ENCODE results near the gene UBQLNL. TPM values are rescaled to one million over a fixed set of nuclear protein-coding genes. Genes with fewer than 3 reads are reported as not detected.

Gene UBQLNL
- total RNA-seq, 4 donors from 2014 or later, result 0.25 TPM; not detected in 3

GRCh38 chr11:5486003-5486402 lies 30.5 kb downstream of the UBQLNL start:
- no peaks in the 10 kb centered on the region for H3K27me3 ChIP-seq
- H3K4me3 ChIP-seq, result no peak overlapping the region
- no peaks in the 10 kb centered on the region for H3K36me3 ChIP-seq
- H3K4me1 ChIP-seq, result no peaks in the 10 kb centered on the region
- no peak overlapping the region for H3K27ac ChIP-seq
- H3K9me3 ChIP-seq, result no peaks in the 10 kb centered on the region
- no peak for ATAC-seq
- intact Hi-C loops (cut with DNase I; ENCODE audit: low total_unique reads), result no loop called here
- DNase-seq, result no peak
- in situ Hi-C loops (cut with MboI; ENCODE audit: low sequenced_read_pairs in 4 of 4), result loop anchor here in 2 of 4 donors (10.0 to 25.0 kb wide), 2 partner anchors 319 to 326 kb away; partner anchors contain the start of gene OR52N2 (in 2 of the 2)
- TF ChIP-seq POLR2A (IDR thresholded peaks at IDR 0.05) (no peak), CTCF (IDR thresholded peaks at IDR 0.05 in 4 of 5, conservative IDR thresholded peaks at IDR 0.05 in 1 of 5) (no peak)

GRCh38 chr11:5476186-5476819 lies 40.2 kb downstream of the UBQLNL start:
- peak in 4 of 5 experiments; percentile 24 to 66 (median 42) for TF ChIP-seq CTCF (IDR thresholded peaks at IDR 0.05 in 4 of 5, conservative IDR thresholded peaks at IDR 0.05 in 1 of 5)
- TF ChIP-seq POLR2A (IDR thresholded peaks at IDR 0.05), result no peak
- Histone ChIP-seq H3K4me3 (no peak overlapping the region), H3K4me1 (no peaks in the 10 kb centered on the region), H3K27ac (no peak overlapping the region), H3K27me3 (no peaks in the 10 kb centered on the region), H3K9me3 (no peaks in the 10 kb centered on the region), H3K36me3 (no peaks in the 10 kb centered on the region)
- DNase-seq, result no peak
- in situ Hi-C loops (cut with MboI; ENCODE audit: low sequenced_read_pairs in 4 of 4), result loop anchor here in 2 of 4 donors (10.0 to 25.0 kb wide), 2 partner anchors 328 to 336 kb away; partner anchors contain the start of gene OR52N2 (in 2 of the 2)
- no peak for ATAC-seq
- intact Hi-C loops (cut with DNase I; ENCODE audit: low total_unique reads), result loop anchor here (5.0 kb wide), 1 partner anchor 876 kb away; no protein-coding TSS in a partner anchor

- DNase-seq (no peak), ATAC-seq (no peak)
- no peaks in the 10 kb centered on the region for H3K9me3 ChIP-seq
- in situ Hi-C loops (cut with MboI; ENCODE audit: low sequenced_read_pairs in 4 of 4), result loop anchor here in 1 of 4 donors (10.0 kb wide), 1 partner anchor 331 kb away; the partner anchor contains the start of gene OR52N2
- H3K27me3 ChIP-seq, result no peaks in the 10 kb centered on the region
- no peak overlapping the region for H3K27ac ChIP-seq
- no peak overlapping the region for H3K4me3 ChIP-seq
- no peaks in the 10 kb centered on the region for H3K36me3 ChIP-seq
- intact Hi-C loops (cut with DNase I; ENCODE audit: low total_unique reads), result loop anchor here (2.0 kb wide), 1 partner anchor 335 kb away; the partner anchor contains the start of gene OR52N2
- TF ChIP-seq POLR2A (IDR thresholded peaks at IDR 0.05) (no peak), CTCF (IDR thresholded peaks at IDR 0.05 in 4 of 5, conservative IDR thresholded peaks at IDR 0.05 in 1 of 5) (no peak)
- no peaks in the 10 kb centered on the region for H3K4me1 ChIP-seq
Measured at GRCh38 chr11:5473921-5474320, 42.6 kb downstream of the UBQLNL start.

GRCh38 chr11:5467527-5467926 lies 49.0 kb downstream of the UBQLNL start:
- TF ChIP-seq CTCF (IDR thresholded peaks at IDR 0.05 in 4 of 5, conservative IDR thresholded peaks at IDR 0.05 in 1 of 5) (no peak), POLR2A (IDR thresholded peaks at IDR 0.05) (no peak)
- in situ Hi-C loops (cut with MboI; ENCODE audit: low sequenced_read_pairs in 4 of 4), result no loop called here
- no peaks in the 10 kb centered on the region for H3K4me1 ChIP-seq
- intact Hi-C loops (cut with DNase I; ENCODE audit: low total_unique reads), result no loop called here
- no peak for ATAC-seq
- H3K27me3 ChIP-seq, result no peaks in the 10 kb centered on the region
- no peaks in the 10 kb centered on the region for H3K9me3 ChIP-seq
- no peaks in the 10 kb centered on the region for H3K36me3 ChIP-seq
- no peak overlapping the region for H3K27ac ChIP-seq
- H3K4me3 ChIP-seq, result no peak overlapping the region
- DNase-seq, result no peak

Other genes starting within 250 kb of the UBQLNL start
- gene HBE1, start 246.8 kb downstream of the UBQLNL start, total RNA-seq, result not detected
- not detected for gene OR51B4, start 214.8 kb downstream of the UBQLNL start, total RNA-seq
- gene OR51B2, start 192.4 kb downstream of the UBQLNL start, total RNA-seq, result not detected
- gene OR51B5, start 173.2 kb downstream of the UBQLNL start, total RNA-seq, result not detected
- gene OR51B6, start 165.2 kb downstream of the UBQLNL start, total RNA-seq, result not detected
- gene OR51M1, start 132.9 kb downstream of the UBQLNL start, total RNA-seq, result not detected
- gene OR51Q1, start 94.6 kb downstream of the UBQLNL start, total RNA-seq, result not detected
- not detected for gene OR51I1, start 75.2 kb downstream of the UBQLNL start, total RNA-seq
- gene OR51I2, start 67.4 kb downstream of the UBQLNL start, total RNA-seq, result not detected
- gene OR52D1, start 28.0 kb downstream of the UBQLNL start, total RNA-seq, result not detected
- not detected for gene UBQLN3, start 6.7 kb downstream of the UBQLNL start, total RNA-seq
- gene OR52H1, start 31.8 kb upstream of the UBQLNL start, total RNA-seq, result not detected
- gene OR52B6, start 64.2 kb upstream of the UBQLNL start, total RNA-seq, result not detected
- gene TRIM6, start 79.9 kb upstream of the UBQLNL start, total RNA-seq, result under 1 TPM; 0.15 to 0.35 (median 0.28) TPM
- gene TRIM34, start 108.3 kb upstream of the UBQLNL start, total RNA-seq, result 1 to 10 TPM in 3 of 4 donors, under 1 TPM in 1; 0.32 to 1.6 (median 1.2) TPM
- 1 to 10 TPM; 2.3 to 3.9 (median 2.6) TPM for gene TRIM5, start 168.4 kb upstream of the UBQLNL start, total RNA-seq
- 10 to 100 TPM in 2 of 4 donors, 1 to 10 TPM in 2; 5.3 to 15.8 (median 8.8) TPM for gene TRIM22, start 173.1 kb upstream of the UBQLNL start, total RNA-seq
- not detected for gene OR56B1, start 219.7 kb upstream of the UBQLNL start, total RNA-seq
- gene OR52N4, start 237.5 kb upstream of the UBQLNL start, total RNA-seq, result not detected

Measured in gastrocnemius medialis (tissue), 4 donors.